HepG2 (cell line): ENCODE data around the gene ODC1. TPM values are rescaled to one million over a fixed set of nuclear protein-coding genes. Genes with fewer than 3 reads are reported as not detected.

Experiments
- FOXM1 ChIP-seq: sonication (generic); formaldehyde crosslinking; IDR thresholded peaks from 2 replicates; pipeline ENCODE4 v1.5.0; 2020; ENCODE audit warnings: missing genetic modification reagents
- KAT7 ChIP-seq: IDR thresholded peaks from 2 replicates; pipeline ENCODE4 v1.6.1; 2018; ENCODE audit warnings: borderline replicate concordance, missing compliant biosample characterization
- KDM6A ChIP-seq: IDR thresholded peaks from 2 replicates; pipeline ENCODE4 v1.6.1; 2016; ENCODE audit warnings: low read depth
- MIXL1 ChIP-seq: IDR thresholded peaks from 2 replicates; pipeline ENCODE4 v1.6.1; 2016
- MXI1 ChIP-seq: IDR thresholded peaks from 3 replicates; pipeline ENCODE4 v1.6.1; 2012; ENCODE audit warnings: low read depth, low read length, inconsistent platforms, borderline replicate concordance
- NAIF1 ChIP-seq: sonication (generic); formaldehyde crosslinking; IDR thresholded peaks from 2 replicates; pipeline ENCODE4 v1.5.0; 2020; ENCODE audit warnings: mild to moderate bottlenecking, missing genetic modification reagents, borderline replicate concordance
- SIX4 ChIP-seq: sonication (generic); formaldehyde crosslinking; IDR thresholded peaks from 2 replicates; pipeline ENCODE4 v1.4.0; 2020; ENCODE audit warnings: missing genetic modification reagents
- SRSF1 ChIP-seq: fragments of 200-400 bp; formaldehyde crosslinking; optimal IDR thresholded peaks from 2 replicates; pipeline ENCODE3; 2017; ENCODE audit warnings: mild to moderate bottlenecking, low read depth, low read length, moderate library complexity
- TARDBP ChIP-seq: sonication (generic); formaldehyde crosslinking; IDR thresholded peaks from 2 replicates; pipeline ENCODE4 v1.8.0; 2022; ENCODE audit warnings: mild to moderate bottlenecking, missing genetic modification reagents
- ZFP36L1 ChIP-seq: sonication (generic); formaldehyde crosslinking; IDR thresholded peaks from 2 replicates; pipeline ENCODE4 v1.8.0; 2022; ENCODE audit warnings: mild to moderate bottlenecking, missing genetic modification reagents, moderate library complexity
- ZNF564 ChIP-seq: sonication (generic); formaldehyde crosslinking; IDR thresholded peaks from 2 replicates; pipeline ENCODE4 v1.8.1; 2023; ENCODE audit warnings: mild to moderate bottlenecking, missing genetic modification reagents
- ZSCAN25 ChIP-seq: sonication (generic); formaldehyde crosslinking; IDR thresholded peaks from 2 replicates; pipeline ENCODE4 v1.8.0; 2022; ENCODE audit warnings: mild to moderate bottlenecking, missing genetic modification reagents
- polyA plus RNA-seq, 8 experiments: library from polyadenylated mRNA; depleted of rRNA in 3 of 8; stranded (reverse) in 7 of 8; unstranded in 1 of 8; fragments of >200 nt; fragmentation: Illumina TruSeq in 4 of 8; extraction: Trizol in 4 of 8; gene quantifications; 2 replicates each; pipeline versions ENCODE4 v1.2.1 to v1.2.3, GENCODE V29; 2011 to 2016; ENCODE audit warnings: low read depth in 4 of 8, missing spikeins in 1 of 8, mixed read lengths in 1 of 8; ENCODE audit not compliant: insufficient read depth in 1 of 8
- total RNA-seq, 5 experiments: library from RNA; depleted of rRNA; stranded (reverse); fragments of >200 nt; fragmentation: Illumina TruSeq; extraction: Trizol; gene quantifications; 2 replicates each; pipeline ENCODE4 v1.2.3, GENCODE V29; 2016; ENCODE audit warnings: low read depth in 1 of 5
- TF ChIP-seq, protein P1 (sequence below): sonication (generic); formaldehyde crosslinking; IDR thresholded peaks from 2 replicates; pipeline ENCODE4 v1.5.1; 2020; ENCODE audit warnings: mild to moderate bottlenecking, missing genetic modification reagents
- TF ChIP-seq, protein P2 (sequence below): sonication (generic); formaldehyde crosslinking; IDR thresholded peaks from 2 replicates; pipeline ENCODE4 v1.9.0; 2021; ENCODE audit warnings: missing genetic modification reagents, mild to moderate bottlenecking, borderline replicate concordance
- TF ChIP-seq, protein P3 (sequence below): sonication (generic); formaldehyde crosslinking; IDR thresholded peaks from 2 replicates; pipeline ENCODE4 v1.8.1; 2023; ENCODE audit warnings: mild to moderate bottlenecking, missing genetic modification reagents, borderline replicate concordance
- TF ChIP-seq, protein P4 (sequence below): sonication (generic); formaldehyde crosslinking; conservative IDR thresholded peaks from 2 replicates; pipeline ENCODE4 v1.8.0; 2022; ENCODE audit warnings: low read depth, missing genetic modification reagents
- TF ChIP-seq, protein P5 (sequence below): IDR thresholded peaks from 2 replicates; pipeline ENCODE4 v1.6.1; 2016; ENCODE audit warnings: mild to moderate bottlenecking, missing biosample characterization, missing genetic modification reagents
- TF ChIP-seq, protein P6 (sequence below): sonication (generic); formaldehyde crosslinking; IDR thresholded peaks from 2 replicates; pipeline ENCODE4 v1.4.0; 2020; ENCODE audit warnings: mild to moderate bottlenecking, missing genetic modification reagents

ODC1 gene
- total and polyA plus RNA-seq, 2 of the 13 experiments (the other 11 are each of a cell fraction or from before 2014, with no cell fraction given): 142 to 371 TPM

DNA sequence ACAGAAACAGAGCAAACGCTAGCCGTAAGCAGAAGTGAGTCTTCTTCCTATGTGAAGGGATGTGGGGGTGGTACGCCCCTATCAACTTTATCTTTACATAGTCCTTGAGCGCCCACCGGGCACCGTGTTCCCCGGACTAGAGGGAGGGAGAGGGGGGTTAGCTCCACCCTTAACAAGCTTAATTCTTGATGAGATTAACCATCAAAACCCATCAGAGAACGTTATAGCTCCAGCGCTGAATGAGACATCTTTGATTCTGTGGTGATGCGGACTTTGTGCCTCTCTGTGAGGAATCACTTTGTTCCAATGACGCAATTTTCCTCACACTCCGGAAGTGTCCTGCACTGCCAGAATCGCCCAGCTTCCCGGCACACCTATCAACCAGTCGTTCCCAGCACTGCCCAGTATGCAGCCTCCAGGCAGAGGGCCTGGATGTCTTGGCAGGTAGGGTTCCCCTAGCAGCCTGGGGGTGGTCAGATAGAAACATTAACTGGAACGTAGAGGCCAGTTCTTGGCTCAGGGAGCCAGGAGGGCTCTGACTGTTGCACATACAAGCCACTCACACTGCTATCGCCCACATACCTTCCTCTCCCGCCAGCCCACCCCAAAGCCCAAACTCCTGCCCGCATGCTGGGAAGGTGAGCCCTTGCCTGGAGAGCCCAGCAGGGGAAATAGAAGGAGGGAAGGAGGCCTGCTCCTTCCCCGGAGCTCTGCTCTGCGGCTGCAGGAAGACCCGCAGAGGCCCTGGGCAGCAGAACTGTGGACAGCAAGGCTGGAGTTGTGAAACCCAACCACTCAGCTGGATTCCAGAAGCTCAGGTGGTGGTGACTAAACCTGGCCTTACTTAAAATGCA, 1.9 kb upstream of the ODC1 start (continued):
- TF ChIP-seq, protein P1, sequence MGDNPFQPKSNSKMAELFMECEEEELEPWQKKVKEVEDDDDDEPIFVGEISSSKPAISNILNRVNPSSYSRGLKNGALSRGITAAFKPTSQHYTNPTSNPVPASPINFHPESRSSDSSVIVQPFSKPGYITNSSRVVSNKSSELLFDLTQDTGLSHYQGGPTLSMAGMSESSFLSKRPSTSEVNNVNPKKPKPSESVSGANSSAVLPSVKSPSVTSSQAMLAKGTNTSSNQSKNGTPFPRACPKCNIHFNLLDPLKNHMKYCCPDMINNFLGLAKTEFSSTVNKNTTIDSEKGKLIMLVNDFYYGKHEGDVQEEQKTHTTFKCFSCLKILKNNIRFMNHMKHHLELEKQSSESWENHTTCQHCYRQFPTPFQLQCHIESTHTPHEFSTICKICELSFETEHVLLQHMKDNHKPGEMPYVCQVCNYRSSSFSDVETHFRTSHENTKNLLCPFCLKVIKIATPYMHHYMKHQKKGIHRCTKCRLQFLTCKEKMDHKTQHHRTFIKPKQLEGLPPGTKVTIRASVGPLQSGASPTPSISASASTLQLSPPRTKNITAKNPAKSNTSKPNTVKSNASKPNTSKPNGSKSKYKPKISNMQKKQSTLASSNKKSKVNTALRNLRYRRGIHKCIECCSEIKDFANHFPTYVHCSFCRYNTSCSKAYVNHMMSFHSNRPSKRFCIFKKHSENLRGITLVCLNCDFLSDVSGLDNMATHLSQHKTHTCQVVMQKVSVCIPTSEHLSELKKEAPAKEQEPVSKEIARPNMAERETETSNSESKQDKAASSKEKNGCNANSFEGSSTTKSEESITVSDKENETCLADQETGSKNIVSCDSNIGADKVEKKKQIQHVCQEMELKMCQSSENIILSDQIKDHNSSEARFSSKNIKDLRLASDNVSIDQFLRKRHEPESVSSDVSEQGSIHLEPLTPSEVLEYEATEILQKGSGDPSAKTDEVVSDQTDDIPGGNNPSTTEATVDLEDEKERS: peak; percentile 70; the same call in 1 of the 2 replicates
- TF ChIP-seq ZNF564 (CRISPR knock-in tag) (peak; percentile 57; the same call in 1 of the 2 replicates), NAIF1 (0 out of 2 replicates have a peak, but pooled peaks have one; percentile 55), MIXL1 (CRISPR knock-in tag) (peak; percentile 65; the same call in 1 of the 2 replicates), TARDBP (CRISPR knock-in tag) (peak; percentile 94), FOXM1 (CRISPR knock-in tag) (no peak), SIX4 (peak; percentile 51; the same call in 1 of the 2 replicates), MXI1 (peak; percentile 67; the same call in 1 of the 3 replicates), SRSF1 (no peak), ZSCAN25 (CRISPR knock-in tag) (peak; percentile 68; the same call in 1 of the 2 replicates), KAT7 (CRISPR knock-in tag) (peak; percentile 96), ZFP36L1 (peak; percentile 61; the same call in 1 of the 2 replicates), KDM6A (CRISPR knock-in tag) (peak; percentile 70; the same call in 1 of the 2 replicates)
- TF ChIP-seq, protein P2, sequence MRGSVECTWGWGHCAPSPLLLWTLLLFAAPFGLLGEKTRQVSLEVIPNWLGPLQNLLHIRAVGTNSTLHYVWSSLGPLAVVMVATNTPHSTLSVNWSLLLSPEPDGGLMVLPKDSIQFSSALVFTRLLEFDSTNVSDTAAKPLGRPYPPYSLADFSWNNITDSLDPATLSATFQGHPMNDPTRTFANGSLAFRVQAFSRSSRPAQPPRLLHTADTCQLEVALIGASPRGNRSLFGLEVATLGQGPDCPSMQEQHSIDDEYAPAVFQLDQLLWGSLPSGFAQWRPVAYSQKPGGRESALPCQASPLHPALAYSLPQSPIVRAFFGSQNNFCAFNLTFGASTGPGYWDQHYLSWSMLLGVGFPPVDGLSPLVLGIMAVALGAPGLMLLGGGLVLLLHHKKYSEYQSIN (CRISPR knock-in tag): no peak
- TF ChIP-seq, protein P3, sequence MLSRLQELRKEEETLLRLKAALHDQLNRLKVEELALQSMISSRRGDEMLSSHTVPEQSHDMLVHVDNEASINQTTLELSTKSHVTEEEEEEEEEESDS: peak; percentile 76; the same call in 1 of the 2 replicates
- TF ChIP-seq, protein P4, sequence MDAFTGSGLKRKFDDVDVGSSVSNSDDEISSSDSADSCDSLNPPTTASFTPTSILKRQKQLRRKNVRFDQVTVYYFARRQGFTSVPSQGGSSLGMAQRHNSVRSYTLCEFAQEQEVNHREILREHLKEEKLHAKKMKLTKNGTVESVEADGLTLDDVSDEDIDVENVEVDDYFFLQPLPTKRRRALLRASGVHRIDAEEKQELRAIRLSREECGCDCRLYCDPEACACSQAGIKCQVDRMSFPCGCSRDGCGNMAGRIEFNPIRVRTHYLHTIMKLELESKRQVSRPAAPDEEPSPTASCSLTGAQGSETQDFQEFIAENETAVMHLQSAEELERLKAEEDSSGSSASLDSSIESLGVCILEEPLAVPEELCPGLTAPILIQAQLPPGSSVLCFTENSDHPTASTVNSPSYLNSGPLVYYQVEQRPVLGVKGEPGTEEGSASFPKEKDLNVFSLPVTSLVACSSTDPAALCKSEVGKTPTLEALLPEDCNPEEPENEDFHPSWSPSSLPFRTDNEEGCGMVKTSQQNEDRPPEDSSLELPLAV (CRISPR knock-in tag): no peak
- TF ChIP-seq, protein P5, sequence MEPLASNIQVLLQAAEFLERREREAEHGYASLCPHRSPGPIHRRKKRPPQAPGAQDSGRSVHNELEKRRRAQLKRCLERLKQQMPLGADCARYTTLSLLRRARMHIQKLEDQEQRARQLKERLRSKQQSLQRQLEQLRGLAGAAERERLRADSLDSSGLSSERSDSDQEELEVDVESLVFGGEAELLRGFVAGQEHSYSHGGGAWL (CRISPR knock-in tag): peak; percentile 92
- TF ChIP-seq, protein P6, sequence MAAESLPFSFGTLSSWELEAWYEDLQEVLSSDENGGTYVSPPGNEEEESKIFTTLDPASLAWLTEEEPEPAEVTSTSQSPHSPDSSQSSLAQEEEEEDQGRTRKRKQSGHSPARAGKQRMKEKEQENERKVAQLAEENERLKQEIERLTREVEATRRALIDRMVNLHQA (CRISPR knock-in tag): 0 out of 2 replicates have a peak, but pooled peaks have one; percentile 81
